ENCODE measurements around the gene LCN6. TPM values are rescaled to one million over a fixed set of nuclear protein-coding genes. Genes with fewer than 3 reads are reported as not detected.

Gene LCN6
- total RNA-seq, 1 donor from 2014 or later, result not detected

GRCh38 chr9:136734837-136735496 lies 13.4 kb downstream of the LCN6 start:
- H3K4me3 Mint-ChIP-seq, result no peak overlapping the region
- H3K9me3 Mint-ChIP-seq, result no peaks in the 10 kb centered on the region
- DNase-seq (ENCODE audit: low read depth, low spot score), result no peak
- TF ChIP-seq, protein P1, sequence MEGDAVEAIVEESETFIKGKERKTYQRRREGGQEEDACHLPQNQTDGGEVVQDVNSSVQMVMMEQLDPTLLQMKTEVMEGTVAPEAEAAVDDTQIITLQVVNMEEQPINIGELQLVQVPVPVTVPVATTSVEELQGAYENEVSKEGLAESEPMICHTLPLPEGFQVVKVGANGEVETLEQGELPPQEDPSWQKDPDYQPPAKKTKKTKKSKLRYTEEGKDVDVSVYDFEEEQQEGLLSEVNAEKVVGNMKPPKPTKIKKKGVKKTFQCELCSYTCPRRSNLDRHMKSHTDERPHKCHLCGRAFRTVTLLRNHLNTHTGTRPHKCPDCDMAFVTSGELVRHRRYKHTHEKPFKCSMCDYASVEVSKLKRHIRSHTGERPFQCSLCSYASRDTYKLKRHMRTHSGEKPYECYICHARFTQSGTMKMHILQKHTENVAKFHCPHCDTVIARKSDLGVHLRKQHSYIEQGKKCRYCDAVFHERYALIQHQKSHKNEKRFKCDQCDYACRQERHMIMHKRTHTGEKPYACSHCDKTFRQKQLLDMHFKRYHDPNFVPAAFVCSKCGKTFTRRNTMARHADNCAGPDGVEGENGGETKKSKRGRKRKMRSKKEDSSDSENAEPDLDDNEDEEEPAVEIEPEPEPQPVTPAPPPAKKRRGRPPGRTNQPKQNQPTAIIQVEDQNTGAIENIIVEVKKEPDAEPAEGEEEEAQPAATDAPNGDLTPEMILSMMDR (conservative IDR thresholded peaks at IDR 0.05), result no peak
- H3K27ac Mint-ChIP-seq (ENCODE audit: unreplicated experiment), result no peak overlapping the region
- peaks cover 2% of the 10 kb centered on the region for H3K4me1 Mint-ChIP-seq
- H3K36me3 Mint-ChIP-seq (ENCODE audit: low read depth), result no peaks in the 10 kb centered on the region
- H3K27me3 Mint-ChIP-seq (ENCODE audit: low read depth), result peaks cover 4% of the 10 kb centered on the region

DNA sequence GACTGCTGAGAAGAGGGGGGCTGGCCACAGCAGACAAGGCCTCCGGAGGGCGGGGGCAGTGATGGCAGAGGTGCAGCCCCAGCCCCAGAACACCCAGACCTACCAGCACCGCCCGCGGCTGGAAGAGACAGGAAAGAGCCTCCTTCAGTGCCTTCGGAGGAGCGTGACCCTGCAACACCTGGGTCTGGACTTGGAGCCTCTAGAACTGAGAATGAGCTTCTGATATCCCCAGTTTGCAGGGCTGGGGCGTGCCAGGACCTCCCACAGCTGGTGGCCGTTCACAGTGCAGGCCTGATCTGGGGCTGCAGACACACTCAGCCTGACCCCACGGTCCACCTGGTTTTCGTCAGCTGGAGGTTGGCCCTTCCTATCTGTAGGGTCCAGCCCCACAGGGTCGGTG lies 14.7 kb downstream of the LCN6 start:
- Mint-ChIP-seq H3K36me3 (ENCODE audit: low read depth) (no peaks in the 10 kb centered on the region), H3K9me3 (no peaks in the 10 kb centered on the region), H3K27ac (ENCODE audit: unreplicated experiment) (no peak overlapping the region), H3K4me1 (peaks cover 8% of the 10 kb centered on the region), H3K27me3 (ENCODE audit: low read depth) (peaks cover 12% of the 10 kb centered on the region), H3K4me3 (no peak overlapping the region)
- TF ChIP-seq, protein P1 (conservative IDR thresholded peaks at IDR 0.05), result no peak
- no peak for DNase-seq (ENCODE audit: low read depth, low spot score)

GRCh38 chr9:136732444-136733178 lies 15.7 kb downstream of the LCN6 start:
- no peaks in the 10 kb centered on the region for H3K36me3 Mint-ChIP-seq (ENCODE audit: low read depth)
- TF ChIP-seq, protein P1 (conservative IDR thresholded peaks at IDR 0.05), result no peak
- DNase-seq (ENCODE audit: low read depth, low spot score), result no peak
- H3K27me3 Mint-ChIP-seq (ENCODE audit: low read depth), result peaks cover 12% of the 10 kb centered on the region
- peaks cover 8% of the 10 kb centered on the region for H3K4me1 Mint-ChIP-seq
- no peaks in the 10 kb centered on the region for H3K9me3 Mint-ChIP-seq
- no peak overlapping the region for H3K27ac Mint-ChIP-seq (ENCODE audit: unreplicated experiment)
- H3K4me3 Mint-ChIP-seq, result no peak overlapping the region

DNA sequence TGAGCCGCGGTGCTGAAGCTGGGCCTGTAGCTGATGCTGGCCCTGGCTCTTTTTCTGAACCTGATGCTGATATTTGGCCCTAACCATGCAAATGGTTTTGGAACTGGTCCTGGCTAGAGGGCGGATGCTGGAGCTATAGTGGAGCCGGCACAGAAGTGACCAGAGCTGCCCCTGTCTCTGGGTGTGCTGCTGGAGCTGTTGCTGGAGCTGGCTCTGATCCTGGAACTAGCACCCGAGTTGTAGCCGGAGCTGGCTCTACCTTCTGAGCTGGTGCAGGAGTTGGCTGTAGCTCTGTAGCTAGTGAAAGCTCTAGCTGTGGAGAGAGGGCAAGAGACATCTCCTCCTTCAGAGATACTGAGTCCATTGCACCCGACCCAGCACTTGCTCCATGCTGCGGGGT lies 18.4 kb downstream of the LCN6 start:
- no peak for DNase-seq (ENCODE audit: low read depth, low spot score)
- Mint-ChIP-seq H3K27ac (ENCODE audit: unreplicated experiment) (no peak overlapping the region), H3K4me3 (peak overlapping the region; percentile 86), H3K4me1 (peaks cover 25% of the 10 kb centered on the region), H3K27me3 (ENCODE audit: low read depth) (peaks cover 17% of the 10 kb centered on the region), H3K9me3 (no peaks in the 10 kb centered on the region), H3K36me3 (ENCODE audit: low read depth) (peaks cover 14% of the 10 kb centered on the region)
- TF ChIP-seq, protein P1 (conservative IDR thresholded peaks at IDR 0.05), result no peak

DNA sequence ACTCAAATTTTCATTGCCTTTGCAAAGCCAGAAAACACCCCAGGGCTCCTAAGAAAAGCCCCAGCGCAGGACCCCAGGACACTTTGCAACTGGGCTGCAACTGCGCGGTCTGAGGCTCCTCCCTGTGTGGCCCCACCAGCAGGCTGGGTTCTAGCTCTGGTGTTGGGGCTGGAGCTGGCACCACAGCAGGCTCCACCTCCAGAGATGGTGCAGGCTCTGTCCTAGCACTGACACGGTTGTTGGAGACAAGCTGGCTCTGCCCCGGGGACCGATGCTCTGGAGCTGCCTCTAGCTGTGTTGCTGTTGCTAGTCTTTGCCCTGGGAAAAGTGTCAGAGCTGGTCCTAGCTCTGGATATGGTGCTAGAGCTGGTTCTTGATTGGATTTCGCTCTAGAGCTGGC lies 19.2 kb downstream of the LCN6 start:
- peaks cover 29% of the 10 kb centered on the region for H3K4me1 Mint-ChIP-seq
- peak overlapping the region; percentile 86 for H3K4me3 Mint-ChIP-seq
- no peaks in the 10 kb centered on the region for H3K9me3 Mint-ChIP-seq
- TF ChIP-seq, protein P1 (conservative IDR thresholded peaks at IDR 0.05), result no peak
- no peak for DNase-seq (ENCODE audit: low read depth, low spot score)
- no peak overlapping the region for H3K27ac Mint-ChIP-seq (ENCODE audit: unreplicated experiment)
- H3K36me3 Mint-ChIP-seq (ENCODE audit: low read depth), result peaks cover 14% of the 10 kb centered on the region
- peaks cover 16% of the 10 kb centered on the region for H3K27me3 Mint-ChIP-seq (ENCODE audit: low read depth)

Data from neural crest cell (in vitro differentiated cells).